HG03159 (cell line): Measurements from ENCODE around the gene MITF.
A peak's percentile ranks its signal among the peaks of the same experiment; 100 is the strongest.

Experiments
- ATAC-seq: cut with Tn5 transposase; IDR thresholded peaks from one replicate; pipeline ENCODE4 v1.9.1; 2021; ENCODE audit warnings: mild to moderate bottlenecking, moderate library complexity; ENCODE audit not compliant: unreplicated experiment

The MITF gene, protein sequence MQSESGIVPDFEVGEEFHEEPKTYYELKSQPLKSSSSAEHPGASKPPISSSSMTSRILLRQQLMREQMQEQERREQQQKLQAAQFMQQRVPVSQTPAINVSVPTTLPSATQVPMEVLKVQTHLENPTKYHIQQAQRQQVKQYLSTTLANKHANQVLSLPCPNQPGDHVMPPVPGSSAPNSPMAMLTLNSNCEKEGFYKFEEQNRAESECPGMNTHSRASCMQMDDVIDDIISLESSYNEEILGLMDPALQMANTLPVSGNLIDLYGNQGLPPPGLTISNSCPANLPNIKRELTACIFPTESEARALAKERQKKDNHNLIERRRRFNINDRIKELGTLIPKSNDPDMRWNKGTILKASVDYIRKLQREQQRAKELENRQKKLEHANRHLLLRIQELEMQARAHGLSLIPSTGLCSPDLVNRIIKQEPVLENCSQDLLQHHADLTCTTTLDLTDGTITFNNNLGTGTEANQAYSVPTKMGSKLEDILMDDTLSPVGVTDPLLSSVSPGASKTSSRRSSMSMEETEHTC

DNA sequence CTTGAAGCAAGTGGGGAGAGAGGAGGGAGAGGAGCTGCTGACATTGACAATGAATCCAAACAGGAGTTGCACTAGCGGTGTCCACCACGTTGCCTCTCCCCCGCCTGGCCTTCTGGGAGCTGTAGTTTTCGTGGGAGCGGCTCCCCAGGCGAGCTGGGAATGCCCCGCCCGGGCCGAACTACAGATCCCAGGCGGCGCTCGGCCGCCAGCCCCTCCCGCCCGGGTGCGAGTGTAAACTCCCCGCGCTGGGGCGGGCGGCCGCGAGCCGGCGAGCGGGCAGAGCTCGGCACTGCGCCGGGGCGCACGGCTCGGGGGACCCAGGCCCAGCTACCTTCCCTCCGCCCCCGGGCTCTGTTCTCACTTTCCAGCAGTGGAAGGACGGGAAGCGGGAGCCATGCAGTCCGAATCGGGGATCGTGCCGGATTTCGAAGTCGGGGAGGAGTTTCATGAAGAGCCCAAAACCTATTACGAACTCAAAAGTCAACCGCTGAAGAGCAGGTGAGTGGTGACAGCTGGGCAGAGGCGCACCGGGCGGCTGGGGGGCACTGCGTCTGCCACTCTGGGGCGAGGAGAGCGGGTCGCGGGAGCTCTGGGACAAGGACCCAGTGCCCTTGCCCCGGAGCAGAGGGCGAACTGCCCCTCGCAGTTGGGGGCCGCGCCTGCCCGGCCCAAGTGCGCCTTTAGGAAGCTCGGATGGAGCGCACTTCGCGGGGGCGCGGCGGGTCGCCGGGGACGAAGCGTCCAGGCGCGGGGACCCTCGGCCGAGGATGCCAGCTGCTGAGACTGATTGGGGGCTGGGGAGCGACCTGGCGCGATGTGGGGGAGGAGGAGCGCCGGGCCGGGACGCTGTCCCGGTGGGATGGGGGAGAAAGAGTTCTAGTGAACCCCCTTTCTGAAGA is at the start of gene MITF:
Gene MITF (plus strand): TSS at position 261 of the 899 bp plus-strand sequence. CDS start 134 bp downstream, at position 395.
- ATAC-seq = peak; percentile 95

DNA sequence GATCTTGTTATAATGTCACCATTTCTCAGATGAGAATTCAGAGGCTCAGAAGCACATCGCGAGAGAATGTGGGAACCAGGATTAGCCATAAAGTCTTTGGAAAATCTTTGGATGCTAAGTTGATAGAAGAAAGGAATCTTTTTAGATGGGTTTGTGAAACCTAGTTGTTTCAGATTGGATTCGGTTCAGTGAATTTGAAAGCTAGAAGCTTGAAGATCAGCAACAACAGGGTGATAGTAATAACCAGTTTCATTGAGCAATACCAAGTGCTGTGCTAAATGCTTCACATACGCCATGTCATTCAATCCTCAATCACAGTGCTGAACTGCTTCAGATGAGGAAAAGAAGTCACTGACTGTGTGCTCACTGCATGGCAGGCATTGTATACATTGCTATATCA is 47.4 kb upstream of the MITF start:
- no peak for ATAC-seq

DNA sequence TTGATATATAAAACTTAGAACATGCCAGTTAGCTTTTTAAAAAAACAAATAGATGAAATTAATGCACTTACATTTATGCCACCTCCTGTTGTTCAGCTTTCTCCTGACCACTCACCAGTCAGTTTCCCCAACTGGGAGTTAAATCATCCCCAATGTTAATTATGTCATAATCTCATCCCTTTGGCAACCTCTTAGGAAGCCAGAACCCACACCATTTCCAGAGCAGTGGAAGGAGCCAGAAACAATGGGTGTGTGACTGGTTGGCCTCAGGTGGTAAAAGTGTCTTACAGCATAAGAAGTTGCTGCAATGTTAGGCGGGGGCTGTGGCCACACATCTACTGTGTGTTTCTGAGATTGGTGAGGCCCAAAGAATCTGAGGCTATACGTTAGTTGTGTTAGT is 46.5 kb upstream of the MITF start:
- no peak for ATAC-seq

DNA sequence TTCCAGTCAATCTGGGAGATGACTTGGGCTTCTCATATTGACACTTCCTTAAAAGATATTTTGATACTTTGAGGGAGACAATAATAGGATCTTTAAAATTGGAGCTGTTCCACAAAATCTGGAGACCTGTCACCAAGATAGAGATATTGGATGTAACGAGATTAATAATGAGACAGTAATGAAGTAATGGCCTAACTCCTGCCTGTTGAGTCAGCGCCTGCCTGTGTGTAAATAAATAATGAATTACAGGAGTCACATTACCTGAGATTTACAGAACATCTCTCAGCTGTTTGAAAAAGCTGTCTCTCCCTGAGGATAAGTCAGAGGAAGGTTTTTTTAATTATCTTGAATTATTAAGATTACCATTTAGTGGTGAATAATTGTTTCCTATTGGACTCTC is 43.8 kb upstream of the MITF start:
- no peak for ATAC-seq

DNA sequence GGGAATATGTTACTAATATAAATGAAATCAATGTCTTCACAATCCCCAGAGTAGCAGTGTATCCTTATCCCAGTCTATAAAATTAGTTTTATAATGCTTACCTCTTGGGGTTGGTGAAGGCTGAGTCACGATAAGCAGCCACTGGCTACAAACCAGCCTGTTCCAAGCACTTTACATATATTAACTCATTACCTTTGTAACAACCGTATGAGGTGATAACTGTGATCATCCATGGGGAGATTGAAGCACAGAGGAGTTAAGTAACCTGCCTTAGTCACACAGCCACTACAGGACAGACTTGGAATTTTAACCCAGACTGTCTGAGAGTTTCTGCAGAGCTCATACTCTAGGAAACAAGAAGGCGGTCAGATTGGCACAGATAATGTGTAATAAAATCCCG is 43.3 kb upstream of the MITF start:
- no peak for ATAC-seq

DNA sequence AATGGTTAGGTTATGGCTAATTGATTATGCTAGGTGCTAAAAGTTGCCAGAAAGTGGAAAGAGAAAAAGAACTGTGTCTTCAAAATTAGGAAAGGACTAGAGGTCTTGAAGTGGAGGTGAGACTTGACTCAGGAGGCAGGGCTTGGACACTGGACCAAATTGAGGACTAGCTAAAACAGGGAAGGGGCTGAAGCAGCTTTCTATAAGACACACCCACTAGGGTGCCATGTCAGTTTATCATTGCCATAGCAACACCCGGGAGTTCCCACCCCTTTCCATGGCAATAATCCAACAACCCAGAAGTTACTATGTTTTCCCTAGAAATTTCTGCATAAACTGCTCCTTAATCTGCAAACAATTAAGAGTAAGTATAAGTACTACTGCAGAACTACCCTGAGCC is 42.9 kb upstream of the MITF start:
- no peak for ATAC-seq

DNA sequence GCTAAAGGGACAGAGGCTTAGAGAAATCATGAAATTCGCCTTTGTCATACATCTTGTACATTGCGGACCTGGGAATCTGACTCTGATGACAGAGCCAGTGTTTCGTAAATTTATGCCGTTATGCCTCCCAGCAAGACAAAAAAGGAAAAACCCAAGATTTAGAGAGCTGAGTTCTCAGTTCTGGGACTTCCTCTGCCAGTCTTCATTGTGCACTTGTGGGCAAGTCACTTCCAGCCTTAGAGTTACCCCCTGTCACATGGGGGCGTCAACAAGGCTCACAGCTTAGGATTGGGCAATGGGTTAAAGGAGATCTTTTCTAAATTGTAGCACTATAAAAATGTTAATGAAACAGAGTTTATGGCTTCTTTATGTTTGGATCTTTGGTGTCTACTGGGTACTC is 41.9 kb upstream of the MITF start:
- no peak for ATAC-seq

DNA sequence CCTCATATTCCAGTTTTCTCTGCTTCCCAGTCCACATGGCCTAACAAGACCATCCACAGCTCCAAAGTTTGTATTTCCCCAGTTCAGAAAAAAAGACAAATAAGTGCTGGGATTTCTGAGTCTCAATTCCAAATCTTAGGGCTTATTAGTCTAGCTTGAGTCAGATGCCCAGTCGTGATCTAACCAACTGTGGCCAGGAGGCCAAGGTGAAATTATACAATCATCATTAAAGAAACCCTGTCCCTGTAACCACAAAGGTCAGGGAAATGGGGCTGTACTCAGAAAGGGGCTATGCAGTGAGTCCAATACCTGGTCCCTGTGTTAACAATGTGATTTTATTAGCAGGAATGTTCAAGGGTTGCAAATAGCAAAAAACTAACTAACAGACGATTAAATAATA is 40.5 kb upstream of the MITF start:
- ATAC-seq = no peak

DNA sequence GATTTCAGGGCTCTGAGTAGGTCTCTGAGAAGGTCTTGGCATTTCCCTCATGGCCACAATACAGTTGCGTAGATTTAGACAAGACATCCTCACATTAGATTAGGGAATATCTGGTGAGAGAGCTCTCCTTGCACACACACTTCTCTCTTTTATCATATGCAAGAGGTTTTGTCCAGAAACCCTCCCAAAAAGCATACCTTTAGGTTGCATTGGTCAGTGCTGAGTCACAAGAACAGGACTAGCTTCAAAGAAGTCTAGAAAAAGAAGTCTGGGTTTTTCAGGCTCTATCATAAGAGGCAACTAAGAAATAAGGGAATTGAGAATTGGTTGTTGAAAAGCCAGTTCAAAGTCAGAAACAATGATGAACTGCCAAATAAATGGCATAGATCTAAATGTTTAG is 40.1 kb upstream of the MITF start:
- ATAC-seq = no peak

DNA sequence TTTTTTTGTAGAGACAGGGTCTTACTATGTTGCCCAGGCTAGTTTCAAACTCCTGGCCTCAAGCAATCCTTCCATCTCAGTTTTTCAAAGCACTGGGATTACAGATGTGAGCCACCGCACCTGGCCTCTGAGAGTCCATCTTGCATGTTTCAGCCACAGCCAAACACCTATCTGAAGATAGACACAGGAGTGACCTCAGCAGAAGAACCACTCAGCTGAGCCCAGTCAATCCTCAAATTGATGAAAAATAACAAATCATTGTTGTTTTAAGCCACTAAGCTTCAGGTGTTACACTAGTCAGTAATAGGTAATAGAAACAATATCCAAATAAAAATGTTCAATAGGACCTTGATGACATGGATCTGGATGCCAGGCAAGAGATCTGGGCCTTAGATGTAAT is 38.3 kb upstream of the MITF start:
- ATAC-seq = no peak

DNA sequence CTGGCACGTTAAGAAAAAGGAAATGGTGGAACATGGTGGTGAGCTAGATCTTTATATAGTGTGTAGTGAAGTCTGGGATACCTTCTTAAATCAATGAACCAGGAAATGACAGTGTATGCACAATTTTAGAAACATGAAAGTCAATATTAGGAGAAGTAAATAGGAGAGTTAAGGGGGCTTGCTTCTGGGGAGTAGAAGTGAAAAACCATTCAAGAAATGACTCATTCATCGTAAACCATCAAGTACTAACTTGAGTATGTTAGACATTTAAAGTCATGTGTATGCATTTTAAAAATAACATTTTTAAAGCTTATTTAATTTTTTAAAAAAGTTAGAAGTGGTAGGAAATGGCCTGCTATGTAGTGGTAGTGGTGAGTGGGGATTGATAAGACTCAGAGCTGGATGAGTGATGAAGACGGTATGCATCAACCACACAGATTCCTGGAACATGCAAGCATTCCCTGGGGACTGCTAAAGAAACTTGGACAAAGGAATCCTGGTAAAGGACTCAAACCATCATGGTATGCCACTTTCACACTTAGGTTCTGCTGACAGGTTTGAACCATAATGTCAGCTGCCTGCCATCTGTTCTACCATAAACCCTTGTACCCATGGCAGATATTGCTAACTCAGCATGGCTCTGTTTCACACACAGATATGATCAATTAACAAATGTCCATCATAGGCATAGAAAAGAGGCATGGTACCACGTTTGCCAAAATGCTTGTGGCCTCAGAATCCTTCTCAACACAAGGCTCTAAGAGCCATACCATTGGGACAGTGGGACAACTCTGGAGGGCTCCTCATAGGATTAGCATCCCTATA is 28.9 kb upstream of the MITF start:
- no peak for ATAC-seq

DNA sequence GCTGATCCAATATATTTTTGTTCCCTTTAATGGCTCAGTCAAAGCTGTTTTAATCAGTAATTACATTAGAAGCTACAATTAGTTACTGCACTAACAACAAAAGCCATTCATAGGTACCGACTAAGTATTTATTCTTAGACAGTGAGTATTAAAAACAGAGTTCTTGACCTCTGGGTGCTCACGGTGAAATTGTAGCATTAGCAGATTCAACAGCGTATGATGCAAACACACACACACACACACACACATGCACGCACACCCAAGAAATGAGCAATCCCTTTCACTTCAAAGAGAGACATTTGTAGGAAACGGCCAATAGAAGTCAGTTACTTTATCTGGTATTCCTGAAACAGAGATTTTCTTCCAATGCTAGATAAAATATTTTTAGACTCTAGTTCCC is 27.0 kb upstream of the MITF start:
- no peak for ATAC-seq

DNA sequence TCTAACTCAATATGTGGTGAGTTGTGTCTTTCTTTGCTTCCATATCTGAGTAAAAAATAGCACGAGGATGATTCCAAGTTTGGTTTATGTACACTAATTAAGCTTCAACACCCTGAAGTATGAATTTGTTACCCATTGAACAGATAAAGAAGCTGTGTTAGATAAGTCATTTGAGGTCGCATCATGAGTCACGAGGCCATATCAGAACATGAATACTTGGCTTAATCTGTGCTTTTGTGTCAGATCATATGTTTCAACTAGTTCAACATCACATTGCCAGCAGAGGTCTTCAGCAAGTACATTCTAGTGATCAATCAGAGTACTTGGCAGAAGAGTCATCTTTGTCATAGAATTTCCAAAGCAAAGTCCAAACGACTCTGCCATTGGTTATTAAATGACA is 26.3 kb upstream of the MITF start:
- no peak for ATAC-seq

DNA sequence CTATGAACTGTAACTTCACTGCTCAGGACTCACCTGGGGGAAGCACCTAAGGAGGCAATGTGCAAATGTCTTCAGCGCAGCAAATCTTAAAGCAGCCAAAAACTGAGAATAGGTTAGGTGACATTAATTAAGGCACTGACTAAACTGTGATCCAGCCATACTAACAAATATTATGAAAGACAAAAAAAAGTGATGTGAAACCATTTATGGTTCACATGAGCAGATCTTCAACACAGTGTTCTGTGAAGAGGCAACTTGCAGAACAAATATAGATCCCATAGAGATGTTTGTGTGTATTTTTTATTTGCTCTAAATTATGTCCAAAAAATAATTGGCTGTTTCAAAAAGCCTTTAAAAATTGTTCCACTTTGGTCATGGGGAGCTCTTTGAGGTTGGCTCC is 24.1 kb upstream of the MITF start:
- no peak for ATAC-seq

DNA sequence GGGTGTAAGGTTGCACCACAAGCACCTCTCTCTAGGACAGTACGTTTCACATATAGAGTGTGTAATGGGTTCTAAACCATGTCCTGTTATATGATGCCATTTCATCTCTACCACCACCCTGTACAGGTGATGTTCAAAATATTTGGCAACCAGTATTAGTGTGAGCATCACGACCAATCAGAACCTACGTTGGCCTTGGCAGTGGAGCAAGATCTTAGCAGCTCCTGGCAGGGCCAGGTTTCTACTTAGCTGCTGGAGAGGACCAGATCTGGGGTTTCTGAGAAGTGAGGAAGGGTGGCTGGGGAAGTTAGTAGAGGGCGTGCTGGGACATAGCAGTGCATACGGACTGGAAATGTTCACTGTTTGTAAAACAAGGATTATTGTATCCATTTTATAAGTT is 23.1 kb upstream of the MITF start:
- ATAC-seq = no peak

DNA sequence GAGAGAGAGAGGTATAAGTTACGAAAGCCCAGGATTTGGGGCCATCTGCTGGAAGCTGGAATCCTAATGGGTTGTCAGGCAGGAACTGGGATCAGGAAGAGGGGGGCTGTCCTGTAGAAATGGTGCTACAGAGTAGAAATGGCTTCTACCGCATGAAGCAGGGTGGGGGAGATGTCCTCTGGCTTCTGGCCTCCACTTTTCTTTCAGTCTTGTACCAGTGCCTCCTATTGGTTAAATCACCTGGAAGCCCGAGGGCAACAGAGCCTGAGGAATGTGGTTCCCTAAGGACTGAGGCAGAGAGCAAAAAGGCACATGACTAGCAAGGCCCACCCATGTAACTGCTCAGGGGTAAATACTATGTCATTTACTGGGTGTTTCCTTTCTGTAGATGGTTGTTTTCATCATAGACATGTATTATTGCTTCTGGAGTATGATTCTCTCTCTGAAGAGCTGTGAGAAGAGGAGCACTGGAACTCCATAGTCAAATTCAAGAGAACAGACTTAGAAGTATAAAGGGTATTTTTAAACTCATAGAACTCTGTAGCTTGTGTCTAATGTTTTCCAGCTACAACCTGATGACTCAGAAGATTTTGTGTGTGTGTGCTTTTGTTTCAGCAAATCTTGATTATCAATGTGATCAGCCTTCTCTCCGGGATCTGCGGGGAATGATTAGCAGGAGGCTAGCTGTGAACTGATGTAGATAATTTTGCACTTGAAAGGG is 20.2 kb upstream of the MITF start:
- ATAC-seq = no peak

DNA sequence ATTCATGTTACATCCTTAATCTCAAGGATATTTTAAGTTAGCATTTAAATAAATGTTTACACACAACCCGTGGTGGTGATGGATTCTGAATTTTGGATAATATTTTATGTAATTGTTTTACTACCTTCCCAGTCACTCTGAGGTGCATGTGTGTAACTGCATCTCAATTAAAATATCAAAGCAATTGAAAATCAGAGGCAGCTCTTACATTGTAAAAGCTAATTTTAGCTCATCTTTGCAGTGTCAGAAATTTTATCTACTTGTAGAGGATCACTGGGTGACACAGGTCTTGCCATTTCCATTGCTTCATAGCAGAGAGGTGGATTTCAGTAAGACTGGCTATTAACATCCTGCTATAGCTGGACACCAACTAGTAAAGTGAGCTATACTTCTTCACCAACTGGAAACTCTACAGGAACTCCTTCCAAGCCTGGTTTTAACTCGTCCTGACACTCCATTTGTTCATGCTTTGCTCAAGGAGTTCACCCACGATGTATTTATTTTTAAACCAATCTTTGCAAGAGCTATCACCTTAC is 19.6 kb upstream of the MITF start:
- no peak for ATAC-seq

DNA sequence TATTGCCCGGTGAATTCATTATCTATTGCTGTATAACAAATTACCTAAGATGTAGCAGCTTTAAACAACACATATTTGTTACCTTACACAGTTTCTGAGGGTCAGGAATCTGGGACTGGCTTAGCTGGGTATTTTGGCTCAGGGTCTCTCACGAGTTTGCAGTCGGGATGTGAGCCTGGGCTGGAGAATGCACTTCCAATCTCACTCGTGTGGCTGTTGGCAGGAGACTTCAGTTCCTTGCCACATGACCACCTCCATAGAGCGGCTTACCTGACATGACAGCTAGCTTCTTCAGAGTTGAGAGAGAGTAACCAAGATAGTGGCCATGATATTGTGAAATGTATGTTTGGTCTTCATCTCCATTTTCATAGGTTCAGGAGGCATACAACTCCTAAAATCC is 18.4 kb upstream of the MITF start:
- no peak for ATAC-seq

DNA sequence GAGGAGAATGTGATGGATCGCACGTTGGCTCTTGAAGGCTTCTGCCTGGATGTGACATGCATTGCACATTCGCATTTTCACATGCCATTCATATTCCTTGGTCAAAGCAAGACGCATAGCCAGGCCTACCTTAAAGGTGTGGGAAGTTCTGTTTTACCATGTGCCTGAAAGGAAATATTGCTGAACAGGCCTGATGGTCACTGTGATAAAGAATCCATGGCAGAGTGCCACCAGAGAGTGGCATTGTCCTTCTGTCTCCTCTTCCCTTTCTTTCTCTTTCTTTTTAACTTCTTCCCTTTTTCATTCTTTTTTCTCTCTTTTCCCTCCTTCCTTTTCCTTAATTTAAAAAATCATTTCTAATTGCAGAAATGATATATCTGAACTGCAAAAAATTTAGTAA is 15.9 kb upstream of the MITF start:
- ATAC-seq = no peak
